GM21367 (cell line): Measurements from ENCODE around the gene USP11.
"Not testable (repeated sequence)": the region's sequence is repeated elsewhere in the genome, so short reads cannot be mapped to it uniquely, and the experiment has no call there.

Experiments used
- ATAC-seq: cut with Tn5 transposase; IDR thresholded peaks from one replicate; pipeline ENCODE4 v1.9.1; 2021; ENCODE audit not compliant: unreplicated experiment

The USP11 gene

DNA sequence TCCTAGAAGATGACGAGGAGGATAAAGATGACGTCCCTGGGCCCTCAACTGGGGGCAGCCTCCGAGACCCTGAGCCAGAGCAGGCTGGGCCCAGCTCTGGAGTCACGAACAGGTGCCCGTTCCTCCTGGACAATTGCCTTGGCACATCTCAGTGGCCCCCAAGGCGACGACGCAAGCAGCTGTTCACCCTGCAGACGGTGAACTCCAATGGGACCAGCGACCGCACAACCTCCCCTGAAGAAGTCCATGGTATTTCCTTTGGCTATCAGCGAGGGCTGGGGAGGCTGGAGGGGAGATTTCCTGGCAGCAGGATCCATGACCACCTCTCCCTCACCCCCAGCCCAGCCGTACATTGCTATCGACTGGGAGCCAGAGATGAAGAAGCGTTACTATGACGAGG, 11.9 kb downstream of the USP11 start:
- ATAC-seq: no peak

DNA sequence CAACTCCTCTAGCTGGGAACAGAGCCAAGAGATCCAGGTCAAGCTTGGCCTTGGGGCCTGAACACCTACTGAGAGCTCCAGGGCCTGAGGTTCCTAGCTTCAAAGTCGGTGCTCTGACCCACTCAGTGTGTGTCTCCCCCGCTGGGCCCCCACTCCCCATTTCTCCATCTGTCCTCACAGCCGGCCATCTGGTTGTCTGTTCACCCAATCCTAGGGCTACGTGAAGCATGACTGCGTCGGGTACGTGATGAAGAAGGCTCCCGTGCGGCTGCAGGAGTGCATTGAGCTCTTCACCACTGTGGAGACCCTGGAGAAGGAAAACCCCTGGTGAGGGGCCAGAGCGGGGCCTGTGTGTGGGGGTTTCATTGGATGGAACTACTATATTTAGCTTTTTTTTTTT, 12.3 kb downstream of the USP11 start:
- ATAC-seq: no peak

DNA sequence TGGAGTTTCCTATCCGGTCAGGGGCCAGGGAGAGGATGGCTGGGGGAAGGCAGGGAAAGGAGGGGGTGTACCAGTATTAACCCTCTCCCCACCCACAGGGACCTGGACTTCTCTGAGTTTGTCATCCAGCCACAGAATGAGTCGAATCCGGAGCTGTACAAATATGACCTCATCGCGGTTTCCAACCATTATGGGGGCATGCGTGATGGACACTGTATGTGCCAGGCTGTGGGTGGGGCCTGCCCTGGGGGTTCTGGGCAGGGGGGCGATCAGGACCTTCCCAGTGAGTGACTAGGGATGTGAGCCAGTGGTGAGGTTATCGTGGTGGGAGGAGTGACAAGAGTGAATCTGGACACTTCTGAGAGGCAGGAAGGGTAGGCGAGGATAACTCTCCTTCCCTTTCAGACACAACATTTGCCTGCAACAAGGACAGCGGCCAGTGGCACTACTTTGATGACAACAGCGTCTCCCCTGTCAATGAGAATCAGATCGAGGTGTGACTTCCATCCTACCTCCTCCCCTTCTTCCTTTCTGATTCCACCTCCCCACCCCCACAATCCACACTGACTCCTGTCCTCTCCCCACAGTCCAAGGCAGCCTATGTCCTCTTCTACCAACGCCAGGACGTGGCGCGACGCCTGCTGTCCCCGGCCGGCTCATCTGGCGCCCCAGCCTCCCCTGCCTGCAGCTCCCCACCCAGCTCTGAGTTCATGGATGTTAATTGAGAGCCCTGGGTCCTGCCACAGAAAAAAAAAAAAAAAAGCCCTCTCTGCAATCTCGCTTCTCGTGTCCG, 14.6 kb downstream of the USP11 start:
- no peak for ATAC-seq

DNA sequence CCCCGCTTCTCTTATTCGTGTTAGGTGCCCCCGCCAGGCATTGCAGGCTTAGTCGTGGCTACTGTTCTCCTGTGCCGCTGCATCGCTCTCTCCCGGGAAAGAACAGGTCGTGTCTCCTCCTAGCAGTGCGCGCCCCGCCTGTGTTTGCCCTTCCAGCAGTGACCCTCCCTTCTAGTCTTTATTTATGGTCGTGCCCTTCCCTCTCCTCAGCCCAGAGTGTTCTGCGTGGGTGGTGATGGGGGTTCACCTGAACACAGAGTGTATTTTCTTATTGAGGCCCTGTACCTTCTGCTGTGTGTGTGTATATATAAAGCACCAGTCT, 15.2 kb downstream of the USP11 start:
- no peak for ATAC-seq

DNA sequence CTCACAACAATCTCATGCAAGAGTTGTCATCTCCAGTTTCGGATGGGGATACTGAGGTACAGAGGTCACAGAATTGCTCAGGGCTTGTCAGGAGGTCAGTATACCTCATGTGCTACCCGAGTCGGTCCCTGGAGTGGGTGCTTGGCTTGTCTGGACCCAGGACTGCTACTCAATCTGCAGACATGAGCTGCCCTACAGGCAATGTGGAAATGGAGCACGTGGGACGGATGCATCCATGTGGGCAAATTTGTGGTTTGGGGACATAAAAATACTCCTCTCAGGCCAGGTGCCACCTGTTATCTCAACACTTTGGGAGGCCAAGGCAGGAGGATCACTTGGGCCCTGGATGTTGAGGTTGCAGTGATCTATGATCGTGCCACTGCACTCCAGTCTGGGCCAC, 15.8 kb downstream of the USP11 start:
- no peak for ATAC-seq

DNA sequence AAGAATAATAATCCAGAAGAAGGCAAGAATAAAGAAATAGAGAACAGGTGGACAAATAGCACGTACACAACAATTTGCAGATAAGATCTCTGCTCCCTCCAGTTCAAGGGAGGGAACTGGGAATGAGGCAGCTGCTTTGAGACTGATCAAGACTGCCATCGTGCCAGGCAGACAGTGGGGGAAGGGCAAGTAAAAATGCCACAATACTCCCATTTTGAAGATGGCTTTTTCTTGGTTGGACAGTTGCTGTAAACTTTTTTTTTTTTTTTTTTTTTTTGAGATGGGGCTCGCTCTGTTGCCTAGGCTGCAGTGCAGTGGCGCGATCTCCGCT, 17.2 kb downstream of the USP11 start:
- no peak for ATAC-seq

DNA sequence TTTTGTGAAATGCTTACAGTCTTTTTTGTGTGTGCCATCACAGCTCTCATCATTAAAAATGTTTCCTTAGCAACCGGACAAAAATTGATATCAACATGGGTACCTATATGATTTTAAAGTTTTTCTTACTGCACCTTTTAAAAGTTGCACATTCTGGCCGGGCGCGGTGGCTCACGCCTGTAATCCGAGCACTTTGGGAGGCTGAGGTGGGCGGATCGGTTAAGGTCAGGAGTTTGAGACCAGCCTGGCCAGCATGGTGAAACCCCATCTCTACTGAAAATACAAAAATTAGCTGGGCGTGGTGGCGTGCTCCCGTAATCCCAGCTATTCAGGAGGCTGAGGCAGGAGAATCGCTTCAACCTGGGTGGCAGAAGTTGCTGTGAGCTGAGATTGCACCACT, 24.8 kb downstream of the USP11 start:
- ATAC-seq: not testable (repeated sequence)

DNA sequence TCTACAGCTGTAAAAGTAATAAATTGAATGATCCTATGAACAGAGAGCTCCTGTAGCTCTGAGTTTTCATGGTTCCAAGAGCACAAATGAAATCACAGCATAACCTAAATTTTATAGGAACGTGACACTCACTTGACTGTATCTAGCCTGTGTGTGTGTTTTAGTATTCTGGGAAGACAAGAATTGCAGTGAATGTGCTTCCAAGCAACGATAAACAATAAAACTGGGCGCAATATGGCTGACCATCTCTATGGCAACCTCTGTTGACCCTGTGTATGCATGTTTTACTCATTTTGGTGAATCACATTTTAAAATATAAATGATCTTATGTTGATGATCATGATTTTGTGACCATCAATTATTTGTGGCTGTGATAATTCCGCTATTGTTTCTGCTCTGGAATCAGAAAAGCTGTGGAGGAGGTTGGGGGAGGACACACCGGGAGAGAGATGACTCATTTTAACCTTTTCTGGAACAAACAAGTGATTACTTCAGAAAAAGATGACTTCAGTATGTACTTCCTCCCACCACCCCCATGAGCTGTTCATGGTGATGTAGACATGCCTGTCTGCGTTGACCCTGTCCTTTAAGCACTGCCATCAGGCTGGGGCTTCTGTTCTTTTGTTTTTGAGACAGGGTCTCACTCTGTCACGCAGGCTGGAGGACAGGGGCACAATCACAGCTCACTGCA, 31.8 kb downstream of the USP11 start:
- ATAC-seq: no peak

DNA sequence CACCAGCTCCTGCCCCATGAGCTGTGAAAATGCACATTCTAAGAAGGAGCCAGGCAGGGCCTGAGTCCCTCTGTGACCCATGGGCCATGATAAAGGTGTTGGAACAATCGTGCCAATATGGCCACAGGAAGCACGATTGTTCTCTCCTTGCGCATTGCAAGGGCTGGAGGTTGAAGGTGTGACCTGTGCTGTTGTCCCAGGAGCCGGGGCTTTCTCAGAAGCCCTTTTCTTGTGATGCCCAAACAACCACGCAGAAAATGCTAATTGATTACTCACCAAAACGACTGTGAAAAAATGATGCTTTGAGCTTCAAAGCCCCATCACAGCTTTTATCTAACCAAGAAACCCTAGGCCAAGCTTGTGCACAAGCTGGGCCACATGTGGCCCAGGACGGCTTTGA, 33.8 kb downstream of the USP11 start:
- ATAC-seq: no peak

DNA sequence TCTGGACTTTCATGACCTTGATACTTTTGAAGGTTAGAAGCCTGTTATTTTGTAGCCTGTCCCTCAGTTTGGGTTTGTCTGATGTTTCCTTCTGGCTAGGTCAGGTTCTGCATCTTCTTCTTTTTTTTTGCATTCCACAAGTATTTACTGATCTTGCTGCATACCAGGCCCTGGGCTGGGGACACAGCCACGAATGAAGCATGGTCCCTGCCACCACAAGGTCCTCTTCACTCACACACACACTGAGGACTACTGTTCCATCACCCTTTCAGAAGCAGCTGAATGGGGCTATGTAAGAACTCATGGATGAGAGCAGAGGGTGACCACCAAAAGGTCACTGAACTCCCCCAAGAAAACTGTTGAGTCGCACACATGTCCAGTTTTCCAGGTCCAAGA, 39.2 kb downstream of the USP11 start:
- ATAC-seq: no peak

DNA sequence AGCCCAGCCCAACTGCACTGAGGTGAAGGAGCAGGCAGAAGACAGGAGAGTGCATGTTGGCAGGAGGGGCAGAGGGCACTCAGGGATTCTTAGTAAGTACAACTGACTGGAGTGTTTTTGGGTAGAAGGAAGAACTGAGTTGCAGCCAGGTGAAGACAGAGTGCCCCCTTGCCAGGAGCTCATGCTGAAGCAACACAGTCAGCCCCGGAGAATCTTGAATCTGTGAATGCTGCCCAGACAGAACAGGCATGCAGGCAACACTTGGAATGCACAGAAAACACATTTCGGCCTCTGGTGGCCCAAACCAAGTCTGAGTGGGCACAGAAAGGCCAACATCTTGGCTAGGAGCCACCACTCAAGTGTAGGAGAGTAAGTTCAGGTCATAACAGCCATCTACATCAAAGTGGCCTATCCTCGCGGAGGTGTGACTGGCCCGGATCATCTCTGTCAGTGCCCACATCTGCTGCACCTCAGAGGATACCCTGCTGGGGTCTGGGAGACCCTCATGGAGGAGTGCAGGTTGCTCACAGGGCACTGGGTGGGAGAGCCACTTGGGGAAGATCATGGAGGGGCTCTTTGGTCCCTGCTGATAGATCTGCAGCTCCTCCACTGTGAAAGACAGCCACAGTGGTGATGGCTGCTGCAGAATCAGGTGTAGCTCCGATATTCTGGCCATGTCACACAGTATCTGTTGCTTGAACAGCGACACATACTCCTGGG, 40.4 kb downstream of the USP11 start:
- no peak for ATAC-seq

DNA sequence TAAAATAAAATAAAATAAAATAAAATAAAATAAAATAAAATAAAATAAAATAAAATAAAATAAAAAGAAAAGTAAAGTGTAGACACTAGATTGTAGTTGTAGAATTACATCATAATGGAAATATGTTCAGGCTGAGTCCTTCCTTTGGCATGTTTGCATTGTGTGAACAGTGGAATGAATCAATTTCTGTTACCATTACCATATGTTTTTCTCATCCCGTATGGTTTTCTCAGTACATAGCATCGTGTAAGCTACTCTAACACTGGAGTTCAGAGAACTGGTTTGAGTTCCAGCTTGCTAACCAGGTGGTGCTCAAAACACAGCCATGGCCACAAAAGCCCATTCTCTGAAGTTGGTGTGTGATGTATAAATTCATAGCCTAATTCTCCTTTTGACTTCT, 45.9 kb downstream of the USP11 start:
- no peak for ATAC-seq

DNA sequence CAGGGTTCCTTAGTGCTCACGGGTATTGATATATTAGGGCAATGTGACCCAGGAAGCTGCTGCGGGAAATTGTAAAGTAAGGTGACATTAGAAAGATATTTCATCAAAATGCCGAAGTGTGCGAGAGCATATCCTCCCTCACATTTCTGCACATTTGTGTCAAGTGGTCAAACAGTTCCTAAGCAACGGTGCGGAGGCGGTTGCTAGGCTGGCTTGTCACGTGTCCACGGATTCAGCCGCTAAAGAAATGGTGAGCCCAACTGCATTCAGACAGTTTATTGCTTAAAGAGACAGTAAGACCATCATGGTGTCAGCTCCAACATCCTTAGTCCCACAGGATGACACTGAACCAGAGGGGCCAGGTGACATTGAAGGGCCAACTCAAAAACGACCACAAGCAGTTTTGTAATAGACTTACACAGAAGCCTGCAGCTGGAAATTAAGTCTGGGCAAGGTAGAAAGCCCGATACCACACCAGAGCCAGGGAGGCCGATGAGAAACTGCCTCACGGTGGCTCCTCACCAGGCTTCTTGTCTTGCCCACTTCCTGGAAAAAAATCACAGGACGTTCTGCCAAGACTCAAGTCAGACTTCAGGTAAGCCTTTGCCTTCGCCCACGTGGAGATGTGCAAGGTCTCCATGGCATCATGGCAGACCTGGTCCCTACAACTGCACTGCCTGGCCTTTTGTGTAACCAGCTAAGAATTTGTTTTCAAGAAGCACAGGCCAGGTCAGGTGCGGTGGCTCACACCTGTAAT, 50.4 kb downstream of the USP11 start:
- no peak for ATAC-seq

DNA sequence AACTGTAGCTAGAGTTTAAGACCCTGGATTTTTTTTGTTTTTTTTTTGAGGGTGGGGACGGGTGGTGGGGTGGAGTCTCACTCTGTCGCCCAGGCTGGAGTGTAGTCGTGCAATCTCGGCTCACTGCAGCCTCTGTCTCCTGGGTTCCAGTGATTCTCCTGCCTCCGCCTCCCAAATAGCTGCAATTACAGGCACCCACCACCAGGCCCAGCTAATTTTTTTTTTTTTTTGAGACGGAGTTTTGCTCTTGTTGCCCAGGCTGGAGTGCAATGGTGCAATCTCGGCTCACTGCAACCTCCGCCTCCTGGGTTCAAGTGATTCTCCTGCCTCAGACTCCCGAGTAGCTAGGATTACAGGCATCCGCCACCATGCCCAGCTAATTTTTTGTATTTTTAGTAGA, 51.8 kb downstream of the USP11 start:
- ATAC-seq: not testable (repeated sequence)

DNA sequence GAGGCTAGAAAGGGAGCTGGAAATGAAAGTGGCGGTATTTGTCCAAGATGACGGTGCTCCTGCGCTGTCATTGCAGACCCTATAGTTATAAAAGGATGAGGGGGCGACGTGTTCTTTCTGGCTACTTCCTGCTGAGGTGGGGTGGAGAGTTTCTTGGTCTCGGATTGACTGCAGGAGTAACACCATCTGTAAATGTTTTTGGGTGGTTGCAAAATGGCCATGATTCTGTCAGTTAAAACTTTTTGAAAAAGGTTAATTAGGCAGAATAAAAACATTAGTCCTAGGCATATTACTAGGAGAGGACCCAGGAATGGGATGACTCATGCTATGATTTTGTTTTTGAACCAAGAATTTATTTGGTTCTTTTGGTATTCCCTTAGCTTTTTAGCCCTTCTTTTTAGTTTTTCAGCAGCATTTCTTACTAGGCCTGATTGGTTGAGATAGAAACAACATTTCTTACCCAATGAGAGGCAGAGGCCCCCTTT, 53.1 kb downstream of the USP11 start:
- no peak for ATAC-seq

DNA sequence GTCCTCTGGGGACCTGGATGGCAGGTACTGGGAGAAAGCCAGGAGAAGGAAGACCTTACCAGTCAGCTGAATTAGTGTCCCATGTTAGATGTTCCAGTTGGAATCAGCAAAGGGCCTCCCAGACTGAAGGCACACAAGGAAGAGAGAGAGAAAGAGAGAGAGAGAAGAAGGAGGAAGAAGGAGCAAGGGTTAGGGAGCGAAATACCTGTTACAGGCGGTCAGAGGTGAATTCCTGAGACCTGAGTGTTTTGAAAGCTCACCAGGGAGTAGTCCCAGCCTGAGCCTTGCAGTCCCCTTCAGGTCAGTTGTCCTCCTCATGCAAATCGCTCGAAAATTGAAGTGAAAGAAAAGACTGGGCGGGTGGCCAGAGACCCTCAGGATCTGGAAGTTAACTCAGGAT, 60.3 kb downstream of the USP11 start:
- no peak for ATAC-seq

DNA sequence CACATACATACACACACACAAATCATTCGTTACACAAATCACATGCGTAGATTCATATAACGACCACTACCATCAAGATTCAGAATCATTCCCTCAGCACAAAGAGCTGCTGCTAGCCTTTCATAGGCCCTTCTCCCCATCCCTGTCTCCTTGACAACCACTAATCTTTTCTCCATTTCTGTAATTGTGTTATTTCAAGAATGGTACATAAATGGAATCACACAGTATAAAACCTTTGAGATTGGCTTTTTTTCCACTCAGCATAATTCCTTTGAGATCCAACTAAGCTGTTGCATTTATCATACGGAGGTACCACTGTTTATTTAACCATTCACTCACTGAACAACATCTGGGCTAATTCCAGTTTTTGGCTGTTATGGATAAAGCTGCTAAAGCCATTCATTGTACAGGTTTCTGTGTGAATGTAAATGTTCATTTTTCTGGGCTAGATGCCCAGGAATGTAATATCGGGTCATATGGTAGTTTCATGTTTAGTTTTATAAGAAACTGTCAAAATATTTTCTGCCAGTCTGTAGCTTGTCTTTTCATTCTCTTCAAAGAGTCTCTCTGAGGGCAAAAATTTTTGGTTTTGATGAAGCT, 64.1 kb downstream of the USP11 start:
- no peak for ATAC-seq

DNA sequence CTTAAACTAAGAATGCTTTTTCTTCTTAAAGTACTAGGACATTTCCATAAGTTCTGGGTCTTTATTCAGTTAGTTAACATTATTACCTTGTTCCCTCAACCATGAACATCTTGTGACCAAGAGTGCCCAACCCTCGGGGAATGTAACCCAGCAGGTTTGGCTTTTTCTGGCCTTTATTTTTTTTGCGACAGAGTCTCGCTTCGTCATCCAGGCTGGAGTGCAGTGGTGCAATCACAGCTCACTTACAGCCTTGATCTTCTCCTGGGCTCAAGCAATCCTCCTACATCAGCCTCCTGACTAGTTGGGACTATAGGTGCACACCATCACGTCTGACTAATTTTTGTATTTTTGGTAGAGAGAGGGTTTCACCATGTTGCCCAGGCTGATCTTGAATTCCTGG, 65.1 kb downstream of the USP11 start:
- ATAC-seq: no peak
